Keratinocyte (primary cell): ENCODE data around the gene DCHS1. TPM values are rescaled to one million over a fixed set of nuclear protein-coding genes. Genes with fewer than 3 reads are reported as not detected.

Experiments used
- DNase-seq: peaks from one replicate; pipeline ENCODE4 v3.0.0-alpha.2; 2011; ENCODE audit warnings: low read depth, missing footprints, low spot score
- FAIRE-seq: peaks from 2 replicates; lab custom pipeline; 2011; peaks lifted over from hg19 to GRCh38; lab: Jason Lieb, UNC
- H2AFZ ChIP-seq: 2 replicates; pipeline ENCODE4 v1.6.0; 2012; ENCODE audit warnings: low read length, control low read depth, inconsistent platforms; ENCODE audit not compliant: control insufficient read depth
- H3K27ac ChIP-seq: 2 replicates; pipeline ENCODE4 v1.5.1; 2011; ENCODE audit warnings: low read length; ENCODE audit not compliant: control insufficient read depth, insufficient read depth
- H3K27me3 ChIP-seq: 3 replicates; pipeline ENCODE4 v1.6.0; 2011; ENCODE audit warnings: low read length; ENCODE audit not compliant: control insufficient read depth, insufficient read depth; ENCODE audit errors: extremely low read depth
- H3K36me3 ChIP-seq, 2 experiments: 2 replicates in 1 of 2; 3 replicates in 1 of 2; pipeline ENCODE4 v1.5.1; 2011; ENCODE audit warnings: low read length in 2 of 2, mild to moderate bottlenecking in 1 of 2; ENCODE audit not compliant: control insufficient read depth in 2 of 2, insufficient read depth in 2 of 2; ENCODE audit errors: extremely low read depth in 1 of 2
- H3K4me1 ChIP-seq: 3 replicates; pipeline ENCODE4 v1.5.1; 2011; ENCODE audit warnings: low read length; ENCODE audit not compliant: control insufficient read depth, insufficient read depth; ENCODE audit errors: extremely low read depth
- H3K4me2 ChIP-seq: 3 replicates; pipeline ENCODE4 v1.6.0; 2011; ENCODE audit warnings: low read depth, low read length; ENCODE audit not compliant: control insufficient read depth, insufficient read depth; ENCODE audit errors: extremely low read depth
- H3K4me3 ChIP-seq, 3 experiments: fragments of 200-600 bp in 1 of 3; sonication (generic) in 1 of 3; 2 replicates in 2 of 3; 3 replicates in 1 of 3; pipeline ENCODE4 v1.5.1; 2011 to 2016; ENCODE audit warnings: low read length in 3 of 3, mild to moderate bottlenecking in 3 of 3, control low read depth in 2 of 3, inconsistent platforms in 1 of 3, low read depth in 1 of 3, mixed read lengths in 1 of 3, mixed run types in 1 of 3, moderate library complexity in 1 of 3; ENCODE audit not compliant: control insufficient read depth in 2 of 3, insufficient read depth in 2 of 3; ENCODE audit errors: extremely low read depth in 1 of 3
- H3K79me2 ChIP-seq: 2 replicates; pipeline ENCODE4 v1.6.0; 2012; ENCODE audit warnings: low read length; ENCODE audit not compliant: control insufficient read depth, insufficient read depth
- H3K9ac ChIP-seq: 3 replicates; pipeline ENCODE4 v1.6.0; 2011; ENCODE audit warnings: low read length; ENCODE audit not compliant: control insufficient read depth, insufficient read depth; ENCODE audit errors: extremely low read depth
- H3K9me1 ChIP-seq: 3 replicates; pipeline ENCODE4 v1.6.0; 2011; ENCODE audit warnings: low read length; ENCODE audit not compliant: control insufficient read depth, insufficient read depth; ENCODE audit errors: extremely low read depth
- H3K9me3 ChIP-seq: 2 replicates; pipeline ENCODE4 v1.5.1; 2012; ENCODE audit warnings: low read depth, low read length; ENCODE audit not compliant: control insufficient read depth
- H4K20me1 ChIP-seq: 3 replicates; pipeline ENCODE4 v1.6.0; 2011; ENCODE audit warnings: low read length; ENCODE audit not compliant: control insufficient read depth, insufficient read depth; ENCODE audit errors: extremely low read depth
- CTCF ChIP-seq, 3 experiments: IDR thresholded peaks in 1 of 3; conservative IDR thresholded peaks in 1 of 3; optimal IDR thresholded peaks in 1 of 3; 2 replicates in 2 of 3; 3 replicates in 1 of 3; pipeline versions ENCODE3 to v1.5.1; 2011; ENCODE audit warnings: low read length in 3 of 3, mild to moderate bottlenecking in 3 of 3, moderate library complexity in 2 of 3, control low read depth in 1 of 3, inconsistent platforms in 1 of 3; ENCODE audit not compliant: insufficient read depth in 2 of 3; ENCODE audit errors: extremely low read depth in 1 of 3
- EZH2 ChIP-seq: IDR thresholded peaks from one replicate; pipeline ENCODE4 v1.6.1; 2012; ENCODE audit warnings: inconsistent platforms, mild to moderate bottlenecking, low read length, moderate library complexity
- dilution Hi-C: fragments of 300-500 bp; cut with MboI; formaldehyde crosslinking; loops from one replicate; pipeline ENCODE4 v1.7.0; 2020; ENCODE audit warnings: low sequenced_read_pairs; ENCODE audit not compliant: extremely low pct_ligation_motif_present
- polyA plus RNA-seq, 5 experiments: library from polyadenylated mRNA; depleted of rRNA in 3 of 5; stranded (reverse) in 3 of 5; stranded (forward) in 1 of 5; unstranded in 1 of 5; fragments of >200 nt; gene quantifications; 1 replicate in 1 of 5; 2 replicates in 3 of 5; 3 replicates in 1 of 5; pipeline versions ENCODE4 v1.2.1 to v1.2.3, GENCODE V29; 2011 to 2012; ENCODE audit warnings: missing spikeins in 2 of 5, low read depth in 1 of 5, low replicate concordance in 1 of 5

The DCHS1 gene
- polyA plus RNA-seq, 1 donor (not counting 4 experiments of a cell fraction or from before 2014, with no cell fraction given): 0.03 TPM

GRCh38 chr11:6599881-6600390, 55.7 kb downstream of the DCHS1 start:
- peaks cover 14% of the 10 kb centered on the region for H3K4me1 ChIP-seq
- H3K9me3 ChIP-seq: no peaks in the 10 kb centered on the region
- no peak overlapping the region for H3K9ac ChIP-seq
- no peak for DNase-seq
- no peak for FAIRE-seq
- peaks cover 24 to 46% of the 10 kb centered on the region in 2 experiments for H3K36me3 ChIP-seq
- no peak overlapping the region for H3K4me2 ChIP-seq
- H3K27ac ChIP-seq: no peak overlapping the region
- peaks cover 59% of the 10 kb centered on the region for H3K79me2 ChIP-seq
- no peaks in the 10 kb centered on the region for H3K27me3 ChIP-seq
- no peak overlapping the region for H3K4me3 ChIP-seq
- peaks cover 3% of the 10 kb centered on the region for H3K9me1 ChIP-seq
- TF ChIP-seq CTCF (optimal IDR thresholded peaks at IDR 0.05 in 1 of 3, IDR thresholded peaks at IDR 0.05 in 1 of 3, conservative IDR thresholded peaks at IDR 0.05 in 1 of 3; ENCODE audit: extremely low read depth in 1 of 3, insufficient read depth in 2 of 3, low read length in 3 of 3): no peak
- no peak overlapping the region for H2AFZ ChIP-seq
- H4K20me1 ChIP-seq: no peaks in the 10 kb centered on the region
- dilution Hi-C loops: no loop called here

- no peak overlapping the region for H2AFZ ChIP-seq
- DNase-seq (no peak), FAIRE-seq (no peak)
- H3K4me1 ChIP-seq: peaks cover 9% of the 10 kb centered on the region
- no peaks in the 10 kb centered on the region for H3K9me3 ChIP-seq
- peaks cover 3% of the 10 kb centered on the region for H3K9me1 ChIP-seq
- no peaks in the 10 kb centered on the region for H4K20me1 ChIP-seq
- no peak for TF ChIP-seq EZH2
- TF ChIP-seq CTCF (optimal IDR thresholded peaks at IDR 0.05 in 1 of 3, IDR thresholded peaks at IDR 0.05 in 1 of 3, conservative IDR thresholded peaks at IDR 0.05 in 1 of 3; ENCODE audit: extremely low read depth in 1 of 3, insufficient read depth in 2 of 3, low read length in 3 of 3): no peak
- H3K36me3 ChIP-seq: peaks cover 26 to 46% of the 10 kb centered on the region in 2 experiments
- H3K79me2 ChIP-seq: peaks cover 54% of the 10 kb centered on the region
- no peak overlapping the region for H3K9ac ChIP-seq
- H3K27me3 ChIP-seq: no peaks in the 10 kb centered on the region
- dilution Hi-C loops: no loop called here
- H3K27ac ChIP-seq: no peak overlapping the region
- H3K4me2 ChIP-seq: no peak overlapping the region
- H3K4me3 ChIP-seq: no peak overlapping the region
These were observed 56.2 kb downstream of the DCHS1 start for GRCh38 chr11:6599449-6599848.
